Brain microvascular endothelial cell (primary cell): ENCODE measurements around the gene EPG5.
A peak's percentile ranks its signal among the peaks of the same experiment; 100 is the strongest.
"Not testable (repeated sequence)": the region's sequence is repeated elsewhere in the genome, so short reads cannot be mapped to it uniquely, and the experiment has no call there.

Experiments
- DNase-seq: peaks from one replicate; pipeline ENCODE4 v3.0.0-alpha.2; 2020
- H3K27ac ChIP-seq: fragments of 250-450 bp; sonication (Bioruptor Pico); 2 replicates; pipeline ENCODE4 v1.5.1; 2020; ENCODE audit warnings: mild to moderate bottlenecking, moderate library complexity
- H3K27me3 ChIP-seq: fragments of 250-450 bp; sonication (Bioruptor Pico); replicated peaks from 2 replicates; pipeline ENCODE4 v1.5.1; 2020; ENCODE audit warnings: mild to moderate bottlenecking
- H3K36me3 ChIP-seq: fragments of 250-450 bp; sonication (Bioruptor Pico); replicated peaks from 2 replicates; pipeline ENCODE4 v1.5.1; 2020; ENCODE audit warnings: mild to moderate bottlenecking
- H3K4me3 ChIP-seq: 2 replicates; pipeline ENCODE4 v1.5.1; 2011; ENCODE audit warnings: low read depth, mild to moderate bottlenecking, control low read depth, low read length, moderate library complexity
- in situ Hi-C: cut with HindIII; loops from 2 replicates; pipeline ENCODE4 v1.10.0; 2017; ENCODE audit warnings: low sequenced_read_pairs, low pct_ligation_motif_present
- TF ChIP-seq, protein P1 (sequence below): IDR thresholded peaks from 2 replicates; pipeline ENCODE4 v1.5.1; 2011; ENCODE audit warnings: low read depth, mild to moderate bottlenecking, moderate library complexity, low read length, control low read depth, inconsistent platforms; ENCODE audit errors: missing control alignments

The EPG5 gene

GRCh38 chr18:45998244-45998643 lies 31.1 kb upstream of the EPG5 start:
- TF ChIP-seq, protein P1, sequence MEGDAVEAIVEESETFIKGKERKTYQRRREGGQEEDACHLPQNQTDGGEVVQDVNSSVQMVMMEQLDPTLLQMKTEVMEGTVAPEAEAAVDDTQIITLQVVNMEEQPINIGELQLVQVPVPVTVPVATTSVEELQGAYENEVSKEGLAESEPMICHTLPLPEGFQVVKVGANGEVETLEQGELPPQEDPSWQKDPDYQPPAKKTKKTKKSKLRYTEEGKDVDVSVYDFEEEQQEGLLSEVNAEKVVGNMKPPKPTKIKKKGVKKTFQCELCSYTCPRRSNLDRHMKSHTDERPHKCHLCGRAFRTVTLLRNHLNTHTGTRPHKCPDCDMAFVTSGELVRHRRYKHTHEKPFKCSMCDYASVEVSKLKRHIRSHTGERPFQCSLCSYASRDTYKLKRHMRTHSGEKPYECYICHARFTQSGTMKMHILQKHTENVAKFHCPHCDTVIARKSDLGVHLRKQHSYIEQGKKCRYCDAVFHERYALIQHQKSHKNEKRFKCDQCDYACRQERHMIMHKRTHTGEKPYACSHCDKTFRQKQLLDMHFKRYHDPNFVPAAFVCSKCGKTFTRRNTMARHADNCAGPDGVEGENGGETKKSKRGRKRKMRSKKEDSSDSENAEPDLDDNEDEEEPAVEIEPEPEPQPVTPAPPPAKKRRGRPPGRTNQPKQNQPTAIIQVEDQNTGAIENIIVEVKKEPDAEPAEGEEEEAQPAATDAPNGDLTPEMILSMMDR: no peak
- in situ Hi-C loops: no loop called here
- H3K27me3 ChIP-seq: no peaks in the 10 kb centered on the region
- DNase-seq: no peak
- H3K4me3 ChIP-seq: no peak overlapping the region
- H3K36me3 ChIP-seq: no peaks in the 10 kb centered on the region
- H3K27ac ChIP-seq: no peak overlapping the region

DNA sequence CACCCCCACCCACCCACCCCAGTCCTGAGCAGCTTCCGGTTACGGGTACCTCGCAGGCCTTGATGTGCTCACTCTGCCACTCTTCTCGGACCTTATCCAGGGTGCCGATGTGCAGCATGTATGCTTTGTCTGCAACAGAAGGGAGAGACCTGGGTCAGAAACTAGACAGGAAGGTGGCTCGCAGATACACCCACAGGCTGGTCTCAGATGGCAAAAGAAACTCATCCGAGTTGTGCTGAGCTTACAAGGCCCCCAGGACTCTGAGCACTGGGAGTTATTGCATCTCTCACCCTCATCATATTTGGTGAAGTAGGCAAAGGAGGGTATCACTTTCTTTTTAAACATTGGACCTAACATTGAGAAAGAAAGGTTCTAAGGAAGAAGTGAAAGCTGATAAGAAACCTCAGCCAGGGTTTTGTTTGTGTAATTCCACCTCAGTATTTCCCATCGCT lies 30.6 kb upstream of the EPG5 start:
- Histone ChIP-seq H3K4me3 (no peak overlapping the region), H3K27me3 (no peaks in the 10 kb centered on the region), H3K36me3 (no peaks in the 10 kb centered on the region), H3K27ac (no peak overlapping the region)
- no peak for DNase-seq
- in situ Hi-C loops: no loop called here
- TF ChIP-seq, protein P1: no peak

DNA sequence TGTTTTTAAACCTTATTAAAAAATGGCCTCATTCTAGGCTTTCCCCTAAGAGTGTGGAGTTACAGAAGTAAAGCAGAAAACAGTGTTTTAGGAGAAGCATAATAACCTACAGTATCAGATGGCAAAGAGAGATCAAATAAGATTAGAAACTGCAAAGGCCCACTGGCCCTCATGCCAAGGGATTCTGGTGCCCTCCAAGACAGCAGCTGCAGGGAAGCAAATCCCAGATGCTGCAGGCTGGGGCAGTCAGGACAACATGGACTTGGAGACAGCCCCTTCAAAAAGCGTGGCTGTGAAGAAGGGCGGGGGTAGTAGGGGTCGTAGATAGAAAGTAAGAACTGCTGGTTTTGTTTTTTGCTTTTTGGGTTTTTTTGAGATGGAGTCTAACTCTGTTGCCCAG lies 28.3 kb upstream of the EPG5 start:
- no peak for DNase-seq
- no peaks in the 10 kb centered on the region for H3K36me3 ChIP-seq

GRCh38 chr18:45993438-45993837 lies 26.3 kb upstream of the EPG5 start:
- Histone ChIP-seq H3K36me3 (peaks cover 1% of the 10 kb centered on the region), H3K4me3 (no peak overlapping the region), H3K27ac (peak overlapping the region; percentile 63), H3K27me3 (no peaks in the 10 kb centered on the region)
- TF ChIP-seq, protein P1: no peak
- in situ Hi-C loops: no loop called here
- peak; percentile 91 for DNase-seq

More for the DNA sequence above, 28.3 kb upstream of the EPG5 start:
- H3K27me3 ChIP-seq: no peaks in the 10 kb centered on the region
- in situ Hi-C loops: no loop called here
- H3K27ac ChIP-seq: no peak overlapping the region
- H3K4me3 ChIP-seq: no peak overlapping the region
- TF ChIP-seq, protein P1: no peak

DNA sequence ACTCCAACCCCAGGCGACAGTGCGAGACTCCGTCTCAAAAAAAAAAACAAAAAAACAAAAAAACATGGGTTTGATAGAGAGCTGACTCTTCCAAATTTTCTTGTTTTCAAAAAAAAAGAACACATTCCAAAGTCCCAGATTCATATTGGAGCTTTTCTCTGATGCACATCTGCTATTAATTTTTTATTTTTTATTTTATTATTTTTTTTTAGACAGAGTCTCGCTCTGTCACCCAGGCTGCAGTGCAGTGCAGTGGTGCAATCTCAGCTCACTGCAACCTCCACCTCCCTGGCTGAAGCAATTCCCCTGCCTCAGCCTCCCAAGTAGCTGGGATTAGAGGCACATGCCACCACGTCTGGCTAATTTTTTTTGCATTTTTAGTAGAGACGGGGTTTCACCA lies 25.4 kb upstream of the EPG5 start:
- H3K27ac ChIP-seq, H3K4me3 ChIP-seq, DNase-seq, H3K36me3 ChIP-seq, H3K27me3 ChIP-seq, in situ Hi-C loops: not testable (repeated sequence)

DNA sequence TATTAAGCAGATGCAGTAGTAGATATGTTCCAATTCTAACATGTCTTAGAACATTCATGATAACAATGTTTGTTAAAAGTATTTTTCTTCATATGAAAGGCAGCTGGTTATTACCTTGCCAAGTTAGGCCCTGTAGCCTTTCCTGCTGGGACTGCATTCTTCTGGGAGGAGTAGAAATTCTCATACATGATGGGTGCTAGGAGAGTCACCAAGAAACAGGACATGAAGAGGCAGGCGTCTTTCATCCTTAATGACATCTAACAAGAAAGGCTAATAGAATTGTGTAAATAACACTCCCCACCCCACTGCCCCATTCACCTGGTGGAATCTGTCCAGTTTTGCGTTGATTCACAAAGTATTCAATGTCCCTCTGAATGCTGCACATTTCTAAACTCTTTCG lies 24.7 kb upstream of the EPG5 start:
- H3K27me3 ChIP-seq: no peaks in the 10 kb centered on the region
- in situ Hi-C loops: no loop called here
- TF ChIP-seq, protein P1: no peak
- no peak overlapping the region for H3K4me3 ChIP-seq
- no peak for DNase-seq
- H3K36me3 ChIP-seq: peaks cover 3% of the 10 kb centered on the region
- no peak overlapping the region for H3K27ac ChIP-seq
